ENCODE results near the gene NFE2L2. TPM values are rescaled to one million over a fixed set of nuclear protein-coding genes. Genes with fewer than 3 reads are reported as not detected.

Gene NFE2L2
- polyA plus RNA-seq, 1 of the 3 experiments (the other 2 are of a cell fraction) = 40.9 TPM

DNA sequence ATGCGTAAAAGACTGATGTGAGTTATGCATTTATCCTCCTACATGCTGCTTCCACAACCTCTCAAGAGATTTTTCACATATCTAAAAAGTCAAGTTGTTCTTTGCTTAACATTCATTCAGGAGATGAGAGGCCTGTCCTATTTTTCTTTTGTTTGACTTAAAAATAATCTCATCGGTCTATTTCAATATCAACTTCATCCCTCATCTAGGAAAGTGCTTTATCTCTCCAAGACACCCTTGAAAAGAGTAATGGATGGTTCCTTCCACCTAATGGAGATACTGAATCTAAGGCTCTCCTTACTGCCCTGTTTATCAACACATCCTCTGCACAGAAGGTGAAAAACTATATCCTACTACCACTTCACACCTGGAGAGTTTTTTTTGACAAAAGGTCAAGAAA lies 2.4 kb downstream of the NFE2L2 start:
- H3K9me3 ChIP-seq = peaks cover 4% of the 10 kb centered on the region; the same call in 1 of the 2 replicates
- CTCF ChIA-PET = interaction anchor here (1.2 to 12.3 kb wide), 8 partner anchors 11 to 183 kb away, joined by 3 to 121 read pairs (median 4); no protein-coding TSS in a partner anchor
- TF ChIP-seq USF2 (IDR thresholded peaks at IDR 0.05; ENCODE audit: borderline replicate concordance, low read depth, low read length) = no peak
- no peak for TF ChIP-seq YY1 (IDR thresholded peaks at IDR 0.05; ENCODE audit: low read depth)
- TF ChIP-seq FOSL2 (IDR thresholded peaks at IDR 0.05; ENCODE audit: borderline replicate concordance, low read depth) = no peak
- TF ChIP-seq TAF1 (IDR thresholded peaks at IDR 0.05; ENCODE audit: borderline replicate concordance, low read depth, low read length) = no peak
- TF ChIP-seq GABPA (IDR thresholded peaks at IDR 0.05; ENCODE audit: low read depth) = no peak
- no peak for TF ChIP-seq POLR2AphosphoS5 (IDR thresholded peaks at IDR 0.05; ENCODE audit: low read depth, low read length)
- TF ChIP-seq RCOR1 (IDR thresholded peaks at IDR 0.05; ENCODE audit: low read length) = no peak
- no peak for TF ChIP-seq FOXJ3 (CRISPR knock-in tag; IDR thresholded peaks at IDR 0.05)
- TF ChIP-seq TCF12 (IDR thresholded peaks at IDR 0.05) = no peak
- H3K4me2 ChIP-seq = peak overlapping the region; percentile 92
- DNase-seq = no peak
- no peaks in the 10 kb centered on the region for H3K27me3 ChIP-seq (ENCODE audit: insufficient read depth)
- WGBS (ENCODE audit: low lambda C conversion rate) = 30% methylated on average over 2 of the region's 2 CpGs
- peaks cover 66% of the 10 kb centered on the region for H3K79me2 ChIP-seq (ENCODE audit: insufficient read depth)
- POLR2A ChIA-PET = no interaction called here
- H3K27ac ChIP-seq (ENCODE audit: low read depth in 2 of 2, low read length in 1 of 2) = peak overlapping the region in 1 of 2 experiments; percentile 97; a peak in 3 of 4 replicates
- peaks cover 17 to 22% of the 10 kb centered on the region in 2 experiments for H3K4me1 ChIP-seq (ENCODE audit: control insufficient read depth in 1 of 2, insufficient read depth in 2 of 2, low read depth in 1 of 2, low read length in 1 of 2)
- peak overlapping the region; percentile 71 to 93 for H3K4me3 ChIP-seq (ENCODE audit: low read depth in 2 of 2, low read length in 1 of 2)
- peaks cover 10% of the 10 kb centered on the region for H3F3A ChIP-seq (replicated peaks; ENCODE audit: insufficient read depth)
- H3K9me2 ChIP-seq = no peaks in the 10 kb centered on the region
- no peak overlapping the region for H2AFZ ChIP-seq (ENCODE audit: low read depth)
- peaks cover 60% of the 10 kb centered on the region for H4K20me1 ChIP-seq (ENCODE audit: insufficient read depth)
- peaks cover 9 to 10% of the 10 kb centered on the region in 2 experiments for H3K36me3 ChIP-seq (replicated peaks in 1 of 2; ENCODE audit: control insufficient read depth in 1 of 2, insufficient read depth in 2 of 2, low read length in 1 of 2)
- H3K9ac ChIP-seq = peak overlapping the region; percentile 98

GRCh38 chr2:177261116-177262060 lies 3.1 kb downstream of the NFE2L2 start:
- Histone ChIP-seq H4K20me1 (ENCODE audit: insufficient read depth) (peaks cover 67% of the 10 kb centered on the region), H3K4me2 (peak overlapping the region; percentile 92), H3K9me2 (no peaks in the 10 kb centered on the region), H3K9me3 (peaks cover 4% of the 10 kb centered on the region; the same call in 1 of the 2 replicates), H3K9ac (peak overlapping the region; percentile 98), H3K4me1 (ENCODE audit: control insufficient read depth in 1 of 2, insufficient read depth in 2 of 2, low read depth in 1 of 2, low read length in 1 of 2) (peaks cover 15 to 23% of the 10 kb centered on the region in 2 experiments), H2AFZ (ENCODE audit: low read depth) (no peak overlapping the region), H3K27me3 (ENCODE audit: insufficient read depth) (no peaks in the 10 kb centered on the region), H3K27ac (ENCODE audit: low read depth in 2 of 2, low read length in 1 of 2) (peak overlapping the region in 1 of 2 experiments; percentile 97; a peak in 1 of 4 replicates), H3K79me2 (ENCODE audit: insufficient read depth) (peaks cover 73% of the 10 kb centered on the region), H3K36me3 (replicated peaks in 1 of 2; ENCODE audit: control insufficient read depth in 1 of 2, insufficient read depth in 2 of 2, low read length in 1 of 2) (peaks cover 9 to 10% of the 10 kb centered on the region in 2 experiments), H3K4me3 (ENCODE audit: low read depth in 2 of 2, low read length in 1 of 2) (peak overlapping the region; percentile 71 to 93; a peak in 3 of 4 replicates), H3F3A (replicated peaks; ENCODE audit: insufficient read depth) (peaks cover 10% of the 10 kb centered on the region)
- ChIA-PET CTCF (interaction anchor here (1.5 to 12.3 kb wide), 4 partner anchors 10 to 98 kb away, joined by 3 to 121 read pairs (median 37); no protein-coding TSS in a partner anchor), POLR2A (interaction anchor here (0.6 kb wide), 1 partner anchor 132 kb away, joined by 4 read pairs; no protein-coding TSS in a partner anchor)
- no peak for DNase-seq
- WGBS (ENCODE audit: low lambda C conversion rate) = 47% methylated on average over 5 of the region's 5 CpGs
- TF ChIP-seq RAD21 (IDR thresholded peaks at IDR 0.05; ENCODE audit: low read length) = no peak
- no peak for TF ChIP-seq MEF2A (IDR thresholded peaks at IDR 0.05; ENCODE audit: borderline replicate concordance, low read depth)
- TF ChIP-seq GABPA (IDR thresholded peaks at IDR 0.05; ENCODE audit: low read depth) = no peak
- TF ChIP-seq ELF1 (IDR thresholded peaks at IDR 0.05) = no peak
- TF ChIP-seq RFX5 (IDR thresholded peaks at IDR 0.05; ENCODE audit: low read length) = no peak
- no peak for TF ChIP-seq TAF1 (IDR thresholded peaks at IDR 0.05; ENCODE audit: borderline replicate concordance, low read depth, low read length)
- TF ChIP-seq FOSL2 (IDR thresholded peaks at IDR 0.05; ENCODE audit: borderline replicate concordance, low read depth) = no peak
- no peak for TF ChIP-seq TCF12 (IDR thresholded peaks at IDR 0.05)
- no peak for TF ChIP-seq MAX (IDR thresholded peaks at IDR 0.05; ENCODE audit: low read depth)
- no peak for TF ChIP-seq CTCF (IDR thresholded peaks at IDR 0.05)
- TF ChIP-seq NFIC (IDR thresholded peaks at IDR 0.05; ENCODE audit: borderline replicate concordance) = no peak
- TF ChIP-seq, protein P1, sequence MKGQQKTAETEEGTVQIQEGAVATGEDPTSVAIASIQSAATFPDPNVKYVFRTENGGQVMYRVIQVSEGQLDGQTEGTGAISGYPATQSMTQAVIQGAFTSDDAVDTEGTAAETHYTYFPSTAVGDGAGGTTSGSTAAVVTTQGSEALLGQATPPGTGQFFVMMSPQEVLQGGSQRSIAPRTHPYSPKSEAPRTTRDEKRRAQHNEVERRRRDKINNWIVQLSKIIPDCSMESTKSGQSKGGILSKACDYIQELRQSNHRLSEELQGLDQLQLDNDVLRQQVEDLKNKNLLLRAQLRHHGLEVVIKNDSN (IDR thresholded peaks at IDR 0.05; ENCODE audit: borderline replicate concordance, low read depth) = no peak
- TF ChIP-seq RXRA (IDR thresholded peaks at IDR 0.05; ENCODE audit: borderline replicate concordance, low read depth) = no peak
- TF ChIP-seq NRF1 (IDR thresholded peaks at IDR 0.05; ENCODE audit: low read depth, low read length) = no peak
- TF ChIP-seq, protein P2, sequence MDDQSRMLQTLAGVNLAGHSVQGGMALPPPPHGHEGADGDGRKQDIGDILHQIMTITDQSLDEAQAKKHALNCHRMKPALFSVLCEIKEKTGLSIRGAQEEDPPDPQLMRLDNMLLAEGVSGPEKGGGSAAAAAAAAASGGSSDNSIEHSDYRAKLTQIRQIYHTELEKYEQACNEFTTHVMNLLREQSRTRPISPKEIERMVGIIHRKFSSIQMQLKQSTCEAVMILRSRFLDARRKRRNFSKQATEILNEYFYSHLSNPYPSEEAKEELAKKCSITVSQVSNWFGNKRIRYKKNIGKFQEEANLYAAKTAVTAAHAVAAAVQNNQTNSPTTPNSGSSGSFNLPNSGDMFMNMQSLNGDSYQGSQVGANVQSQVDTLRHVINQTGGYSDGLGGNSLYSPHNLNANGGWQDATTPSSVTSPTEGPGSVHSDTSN (IDR thresholded peaks at IDR 0.05) = no peak
- TF ChIP-seq TEAD4 (IDR thresholded peaks at IDR 0.05; ENCODE audit: borderline replicate concordance, insufficient read depth) = no peak
- no peak for TF ChIP-seq FOXJ3 (CRISPR knock-in tag; IDR thresholded peaks at IDR 0.05)
